HFFc6 (cell line): ENCODE measurements around the gene IL16. TPM values are rescaled to one million over a fixed set of nuclear protein-coding genes. Genes with fewer than 3 reads are reported as not detected.
A peak's percentile ranks its signal among the peaks of the same experiment; 100 is the strongest.
"Not testable (repeated sequence)": the region's sequence is repeated elsewhere in the genome, so short reads cannot be mapped to it uniquely, and the experiment has no call there.

Experiments used
- DNase-seq: peaks from one replicate; pipeline ENCODE4 v3.0.0-alpha.2; 2018
- H3K27ac Mint-ChIP-seq: 2 replicates; pipeline ENCODE4 v1.8.0; 2020; ENCODE audit warnings: mild to moderate bottlenecking, mixed read lengths
- H3K27me3 Mint-ChIP-seq: 2 replicates; pipeline ENCODE4 v1.8.0; 2021; ENCODE audit warnings: mild to moderate bottlenecking, moderate library complexity, mixed read lengths; ENCODE audit not compliant: insufficient read depth
- H3K36me3 Mint-ChIP-seq: 2 replicates; pipeline ENCODE4 v1.8.0; 2021; ENCODE audit warnings: low read depth, mixed read lengths
- H3K4me1 Mint-ChIP-seq: 2 replicates; pipeline ENCODE4 v1.8.0; 2020; ENCODE audit warnings: low read depth, mixed read lengths
- H3K4me3 Mint-ChIP-seq: 2 replicates; pipeline ENCODE4 v1.8.0; 2020; ENCODE audit warnings: mild to moderate bottlenecking, moderate library complexity, mixed read lengths
- H3K9me3 Mint-ChIP-seq: 2 replicates; pipeline ENCODE4 v1.8.0; 2020; ENCODE audit warnings: mild to moderate bottlenecking, mixed read lengths
- CTCF ChIP-seq: fragments of 200-600 bp; sonication (generic); IDR thresholded peaks from 2 replicates; pipeline ENCODE4 v1.5.0; 2021; ENCODE audit warnings: antibody characterized with exemption, mild to moderate bottlenecking
- total RNA-seq, 6 experiments: library from RNA; stranded (reverse); fragmentation: NEBNext Ultra II Directional; extraction: Animal tissue kit (Norgen Biotek cat#: 25700); gene quantifications; 2 replicates in 1 of 6; 3 replicates in 5 of 6; pipeline ENCODE4 v1.2.3, GENCODE V29; 2021

IL16 gene
- total RNA-seq, 6 experiments from 2014 or later = not detected

GRCh38 chr15:81156324-81156723 lies 40.4 kb upstream of the IL16 start:
- H3K27ac Mint-ChIP-seq = no peak overlapping the region
- peaks cover 14% of the 10 kb centered on the region for H3K4me1 Mint-ChIP-seq
- H3K36me3 Mint-ChIP-seq = no peaks in the 10 kb centered on the region
- no peaks in the 10 kb centered on the region for H3K9me3 Mint-ChIP-seq
- TF ChIP-seq CTCF = no peak
- no peak for DNase-seq
- no peak overlapping the region for H3K4me3 Mint-ChIP-seq
- H3K27me3 Mint-ChIP-seq = peaks cover 2% of the 10 kb centered on the region

- Mint-ChIP-seq H3K4me3 (no peak overlapping the region), H3K4me1 (peaks cover 14% of the 10 kb centered on the region), H3K36me3 (no peaks in the 10 kb centered on the region), H3K9me3 (no peaks in the 10 kb centered on the region), H3K27ac (no peak overlapping the region), H3K27me3 (peaks cover 6% of the 10 kb centered on the region)
- TF ChIP-seq CTCF = no peak
- DNase-seq = no peak
Measured at GRCh38 chr15:81157195-81157938, 39.3 kb upstream of the IL16 start.

GRCh38 chr15:81157939-81158223 lies 38.8 kb upstream of the IL16 start:
- peaks cover 6% of the 10 kb centered on the region for H3K27me3 Mint-ChIP-seq
- TF ChIP-seq CTCF = no peak
- H3K36me3 Mint-ChIP-seq = no peaks in the 10 kb centered on the region
- no peak overlapping the region for H3K27ac Mint-ChIP-seq
- H3K9me3 Mint-ChIP-seq = no peaks in the 10 kb centered on the region
- no peak overlapping the region for H3K4me3 Mint-ChIP-seq
- DNase-seq = no peak
- peaks cover 12% of the 10 kb centered on the region for H3K4me1 Mint-ChIP-seq

- H3K4me3 Mint-ChIP-seq, H3K27me3 Mint-ChIP-seq: not testable (repeated sequence)
Measured at GRCh38 chr15:81158561-81158960, 38.1 kb upstream of the IL16 start.

GRCh38 chr15:81160312-81161159 lies 36.1 kb upstream of the IL16 start:
- H3K27ac Mint-ChIP-seq = no peak overlapping the region
- peaks cover 26% of the 10 kb centered on the region for H3K4me1 Mint-ChIP-seq
- no peak overlapping the region for H3K4me3 Mint-ChIP-seq

More at GRCh38 chr15:81158561-81158960, 38.1 kb upstream of the IL16 start:
- not testable (repeated sequence) for H3K27ac Mint-ChIP-seq, DNase-seq, H3K4me1 Mint-ChIP-seq, H3K9me3 Mint-ChIP-seq, H3K36me3 Mint-ChIP-seq

More at GRCh38 chr15:81160312-81161159, 36.1 kb upstream of the IL16 start:
- no peaks in the 10 kb centered on the region for H3K36me3 Mint-ChIP-seq
- no peak for TF ChIP-seq CTCF
- peak; percentile 55 for DNase-seq
- H3K27me3 Mint-ChIP-seq = peaks cover 4% of the 10 kb centered on the region
- no peaks in the 10 kb centered on the region for H3K9me3 Mint-ChIP-seq
